Gastroesophageal sphincter (tissue), 4 donors: Measurements from ENCODE around the gene OR2T8. TPM values are rescaled to one million over a fixed set of nuclear protein-coding genes. Genes with fewer than 3 reads are reported as not detected.

Source experiments
- ATAC-seq: fragments of 150-250 bp; one replicate; pipeline ENCODE4 v1.9.1; 2016; ENCODE audit warnings: mild to moderate bottlenecking, moderate library complexity
- H3K27ac ChIP-seq, 4 donors: fragments of 200-600 bp; sonication (generic) in 3 of 4; 1 replicate in 3 of 4; 2 replicates in 1 of 4; pipeline ENCODE4 v1.5.1; 2016 to 2019
- H3K27me3 ChIP-seq: fragments of 200-600 bp; sonication (generic); one replicate; pipeline ENCODE4 v1.5.1; 2019
- H3K36me3 ChIP-seq, 2 donors: fragments of 200-600 bp; sonication (generic); one replicate each; pipeline ENCODE4 v1.5.1; 2019; ENCODE audit warnings: control low read depth in 1 of 2
- H3K4me1 ChIP-seq, 3 donors: fragments of 200-600 bp; sonication (generic); 1 replicate in 2 of 3; 2 replicates in 1 of 3; pipeline ENCODE4 v1.5.1; 2016 to 2019; ENCODE audit warnings: control low read depth in 2 of 3
- H3K4me3 ChIP-seq, 2 donors: fragments of 200-600 bp; sonication (generic); one replicate each; pipeline ENCODE4 v1.5.1; 2019; ENCODE audit warnings: mild to moderate bottlenecking in 1 of 2, moderate library complexity in 1 of 2
- H3K9me3 ChIP-seq, 3 donors: fragments of 200-600 bp; sonication (generic); one replicate each; pipeline ENCODE4 v1.5.1; 2017 to 2019; ENCODE audit warnings: control low read depth in 2 of 3
- CTCF ChIP-seq, 4 experiments: fragments of 200-600 bp in 2 of 4; fragments of 450-650 bp in 2 of 4; sonication (generic) in 1 of 4; IDR thresholded peaks; one replicate each; pipeline ENCODE4 v1.5.1; 2017 to 2019; ENCODE audit warnings: antibody characterized with exemption in 4 of 4, mild to moderate bottlenecking in 2 of 4, moderate library complexity in 2 of 4
- EP300 ChIP-seq: sonication (generic); formaldehyde crosslinking; IDR thresholded peaks from one replicate; pipeline ENCODE4 v1.6.1; 2017; ENCODE audit warnings: antibody characterized with exemption, mild to moderate bottlenecking
- POLR2A ChIP-seq, 2 donors: fragments of 450-650 bp; IDR thresholded peaks; one replicate each; pipeline ENCODE4 v1.6.1; 2017; ENCODE audit warnings: antibody characterized with exemption in 2 of 2, mild to moderate bottlenecking in 2 of 2, moderate library complexity in 1 of 2
- POLR2AphosphoS5 ChIP-seq: sonication (generic); formaldehyde crosslinking; IDR thresholded peaks from one replicate; pipeline ENCODE4 v1.6.1; 2017; ENCODE audit warnings: antibody characterized with exemption
- WGBS, 2 donors: methylation state at CpG; one replicate each; pipeline ENCODE4 v1.1.5; 2018; ENCODE audit warnings: low coverage in 1 of 2; 5-methylcytosine and 5-hydroxymethylcytosine counted together
- total RNA-seq, 4 donors: library from RNA; depleted of rRNA; stranded (reverse); fragments of >200 nt; gene quantifications; one replicate each; pipeline ENCODE4 v1.1.0, GENCODE V29; 2016

The OR2T8 gene
- total RNA-seq, 4 donors from 2014 or later, result not detected

GRCh38 chr1:247953408-247953807 is 33.4 kb downstream of the OR2T8 start:
- H3K9me3 ChIP-seq, result no peaks in the 10 kb centered on the region
- H3K27ac ChIP-seq, result no peak overlapping the region
- no peak overlapping the region for H3K4me3 ChIP-seq
- TF ChIP-seq POLR2A (IDR thresholded peaks at IDR 0.05) (no peak), CTCF (IDR thresholded peaks at IDR 0.05) (no peak), POLR2AphosphoS5 (no peak), EP300 (no peak)
- ATAC-seq, result no peak
- H3K4me1 ChIP-seq, result no peaks in the 10 kb centered on the region
- 81 to 90% methylated on average over 1 of the region's 1 CpG for WGBS, 2 donors
- no peaks in the 10 kb centered on the region for H3K36me3 ChIP-seq
- no peaks in the 10 kb centered on the region for H3K27me3 ChIP-seq

GRCh38 chr1:247961791-247962190 is 41.7 kb downstream of the OR2T8 start:
- H3K36me3 ChIP-seq, result no peaks in the 10 kb centered on the region
- TF ChIP-seq POLR2A (IDR thresholded peaks at IDR 0.05) (no peak), CTCF (IDR thresholded peaks at IDR 0.05) (no peak), POLR2AphosphoS5 (no peak), EP300 (no peak)
- no peak for ATAC-seq
- H3K9me3 ChIP-seq, result no peaks in the 10 kb centered on the region
- no peaks in the 10 kb centered on the region for H3K4me1 ChIP-seq
- 27 to 34% methylated on average over 3 of the region's 3 CpGs for WGBS, 2 donors
- H3K4me3 ChIP-seq, result no peak overlapping the region
- no peaks in the 10 kb centered on the region for H3K27me3 ChIP-seq
- H3K27ac ChIP-seq, result no peak overlapping the region

- no peak overlapping the region for H3K4me3 ChIP-seq
- TF ChIP-seq POLR2AphosphoS5 (no peak), CTCF (IDR thresholded peaks at IDR 0.05) (no peak), POLR2A (IDR thresholded peaks at IDR 0.05) (no peak), EP300 (no peak)
- H3K9me3 ChIP-seq, result no peaks in the 10 kb centered on the region
- no peaks in the 10 kb centered on the region for H3K36me3 ChIP-seq
- H3K4me1 ChIP-seq, result no peaks in the 10 kb centered on the region
- ATAC-seq, result no peak
- no peak overlapping the region for H3K27ac ChIP-seq
- WGBS, 2 donors, result 79 to 82% methylated on average over 3 to 4 of the region's 4 CpGs
- H3K27me3 ChIP-seq, result no peaks in the 10 kb centered on the region
Observed at GRCh38 chr1:247962911-247963588, 43.0 kb downstream of the OR2T8 start.

- Histone ChIP-seq H3K4me1 (no peaks in the 10 kb centered on the region), H3K9me3 (no peaks in the 10 kb centered on the region), H3K27ac (no peak within 1 kb of the TSS), H3K27me3 (no peaks in the 10 kb centered on the region), H3K36me3 (no peaks in the 10 kb centered on the region), H3K4me3 (no peak within 1 kb of the TSS)
- no peak for TF ChIP-seq POLR2A (IDR thresholded peaks at IDR 0.05)
- no peak for TF ChIP-seq CTCF (IDR thresholded peaks at IDR 0.05)
- no peak for TF ChIP-seq POLR2AphosphoS5
- TF ChIP-seq EP300, result no peak
- WGBS, 2 donors, result 84 to 87% methylated on average over 2 of the region's 2 CpGs
- no peak for ATAC-seq
Observed at GRCh38 chr1:247964933-247965332, 44.9 kb downstream of the OR2T8 start, which contains the start of gene OR2AK2. Gene OR2AK2 (plus strand): TSS chr1:247965233. CDS start chr1:247965377, 144 bp downstream.

- no peak for TF ChIP-seq CTCF (IDR thresholded peaks at IDR 0.05)
- TF ChIP-seq POLR2AphosphoS5, result no peak
- TF ChIP-seq EP300, result no peak
- TF ChIP-seq POLR2A (IDR thresholded peaks at IDR 0.05), result no peak
- H3K4me1 ChIP-seq, result no peaks in the 10 kb centered on the region
- WGBS, 2 donors, result 70 to 72% methylated on average over 5 of the region's 5 CpGs
- no peaks in the 10 kb centered on the region for H3K27me3 ChIP-seq
- no peaks in the 10 kb centered on the region for H3K9me3 ChIP-seq
- no peak for ATAC-seq
- no peak overlapping the region for H3K4me3 ChIP-seq
- no peaks in the 10 kb centered on the region for H3K36me3 ChIP-seq
- no peak overlapping the region for H3K27ac ChIP-seq
Observed at GRCh38 chr1:247966532-247967204, 46.6 kb downstream of the OR2T8 start.
